Stomach smooth muscle (tissue), 2 donors: ENCODE measurements around the gene ALG10B.

Source experiments
- H3K27ac ChIP-seq: one replicate; pipeline ENCODE4 v1.7.0; 2013; ENCODE audit warnings: mild to moderate bottlenecking, low read length, inconsistent platforms
- H3K27me3 ChIP-seq, 2 donors: one replicate each; pipeline ENCODE4 v1.7.0; 2013; ENCODE audit warnings: low read length in 2 of 2; ENCODE audit not compliant: insufficient read depth in 2 of 2, control insufficient read depth in 1 of 2
- H3K36me3 ChIP-seq, 2 donors: one replicate each; pipeline ENCODE4 v1.7.0; 2013; ENCODE audit warnings: low read length in 2 of 2; ENCODE audit not compliant: control insufficient read depth in 2 of 2, insufficient read depth in 2 of 2
- H3K4me1 ChIP-seq: one replicate; pipeline ENCODE4 v1.7.0; 2013; ENCODE audit warnings: low read length; ENCODE audit not compliant: control insufficient read depth, insufficient read depth
- H3K4me3 ChIP-seq, 2 donors: one replicate each; pipeline ENCODE4 v1.7.0; 2013; ENCODE audit warnings: low read length in 2 of 2
- H3K9ac ChIP-seq, 2 donors: one replicate each; pipeline ENCODE4 v1.7.0; 2013; ENCODE audit warnings: low read length in 2 of 2, mild to moderate bottlenecking in 1 of 2
- H3K9me3 ChIP-seq, 2 donors: one replicate each; pipeline ENCODE4 v1.7.0; 2013; ENCODE audit warnings: low read length in 2 of 2; ENCODE audit not compliant: control insufficient read depth in 2 of 2
- donor health status: healthy.
- donor health status: Pancreatic carcinoma.

The ALG10B gene

DNA sequence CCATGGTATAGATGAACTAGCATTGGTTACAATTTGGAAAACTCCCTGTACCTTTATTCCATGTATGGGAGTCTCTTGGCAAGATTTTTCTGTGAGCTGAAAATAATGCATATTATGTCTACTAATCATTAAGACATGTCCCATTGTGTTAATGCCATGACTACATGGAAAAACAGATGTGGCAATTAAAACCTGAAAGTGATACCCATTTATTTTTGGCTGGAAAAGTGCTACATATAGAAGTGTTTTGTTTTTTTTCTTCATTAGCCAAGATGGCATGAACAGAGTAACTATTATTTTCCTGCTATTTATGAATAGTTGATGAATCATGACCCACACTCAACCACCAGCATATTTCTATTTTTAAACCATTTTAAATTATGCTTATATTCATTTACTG, 58.2 kb downstream of the ALG10B start:
- no peaks in the 10 kb centered on the region for H3K9me3 ChIP-seq
- no peak overlapping the region for H3K27ac ChIP-seq
- H3K4me3 ChIP-seq = no peak overlapping the region
- no peaks in the 10 kb centered on the region for H3K36me3 ChIP-seq
- no peak overlapping the region for H3K9ac ChIP-seq
- H3K4me1 ChIP-seq = no peaks in the 10 kb centered on the region
- no peaks in the 10 kb centered on the region for H3K27me3 ChIP-seq
